SU-DHL-6 (cell line): Measurements from ENCODE around the gene TRIP11.

ENCODE experiments used
- CTCF ChIP-seq: fragments of 200-600 bp; sonication (generic); IDR thresholded peaks from one replicate; pipeline ENCODE4 v1.5.1; 2017; ENCODE audit warnings: antibody characterized with exemption, mild to moderate bottlenecking, low read length, moderate library complexity; ENCODE audit not compliant: insufficient read depth, poor library complexity, severe bottlenecking
- EZH2phosphoT487 ChIP-seq: fragments of 200-600 bp; sonication (generic), shearing (Covaris generic); conservative IDR thresholded peaks from 2 replicates; pipeline ENCODE4 v1.6.1; 2018; ENCODE audit warnings: mild to moderate bottlenecking, antibody characterized with exemption, low read length, moderate library complexity, mixed read lengths

DNA sequence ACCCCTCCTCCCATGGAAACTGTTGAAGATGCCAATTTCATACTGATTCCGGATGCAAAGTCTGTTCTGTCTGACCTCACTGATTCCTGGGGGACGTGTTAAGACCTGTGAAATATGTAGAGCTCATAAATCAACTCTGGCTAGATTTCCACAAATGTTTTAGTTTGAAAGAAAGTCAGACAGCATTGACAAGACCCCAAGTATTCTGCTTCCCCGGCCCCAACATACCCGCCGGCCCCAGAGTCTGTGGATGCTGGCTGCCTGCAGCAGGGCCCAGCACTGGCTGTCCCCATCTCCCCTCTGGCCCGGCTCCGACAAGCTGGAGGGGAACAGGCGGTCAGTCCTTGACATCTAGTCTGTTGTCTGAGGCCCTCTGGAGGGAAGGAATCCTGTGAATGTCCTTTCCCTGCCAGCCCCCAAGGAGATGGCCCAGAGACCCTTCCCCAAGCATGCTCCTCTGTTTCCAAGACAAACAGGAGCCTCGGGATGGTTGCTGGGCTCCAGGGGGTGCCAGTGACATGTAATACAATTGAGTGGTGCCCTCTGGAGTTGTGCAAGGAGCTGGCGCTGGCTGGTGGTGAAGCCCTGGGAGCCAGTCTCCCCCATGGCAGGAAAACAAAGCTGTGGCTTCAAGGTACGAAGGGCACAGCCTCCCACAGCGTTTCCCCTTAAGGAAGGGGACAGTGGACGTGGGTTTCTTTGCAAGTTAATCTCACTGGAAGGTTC, 114.7 kb downstream of the TRIP11 start:
- TF ChIP-seq CTCF (no peak), EZH2phosphoT487 (no peak)
